Activated T-helper 2 cell treated with anti-CD3 and anti-CD28 coated beads, Interferon-gamma antibody, Interleukin-2, Interleukin-4, amounts not matched to agents 10 μg/mL and 5 μg/mL and 100 μg/mL, durations not matched to agents 14 hours and 24 hours and 36 hours (primary cell): ENCODE data around the gene NUDCD3. TPM values are rescaled to one million over a fixed set of nuclear protein-coding genes. Genes with fewer than 3 reads are reported as not detected.

Experiments used
- DNase-seq: peaks from one replicate; pipeline ENCODE4 v3.0.0; 2021; ENCODE audit warnings: low spot score
- H3K27ac Mint-ChIP-seq: one replicate; pipeline ENCODE4 v1.8.0; 2021; ENCODE audit warnings: mixed read lengths
- H3K27me3 Mint-ChIP-seq: one replicate; pipeline ENCODE4 v1.8.0; 2021; ENCODE audit warnings: low read depth, mixed read lengths
- H3K36me3 Mint-ChIP-seq: one replicate; pipeline ENCODE4 v1.8.0; 2021; ENCODE audit warnings: low read depth, mixed read lengths
- H3K4me1 Mint-ChIP-seq: one replicate; pipeline ENCODE4 v1.8.0; 2021; ENCODE audit warnings: low read depth, mixed read lengths
- H3K4me3 Mint-ChIP-seq: one replicate; pipeline ENCODE4 v1.8.0; 2021; ENCODE audit warnings: low read depth, mild to moderate bottlenecking, moderate library complexity, mixed read lengths
- H3K9me3 Mint-ChIP-seq: one replicate; pipeline ENCODE4 v1.8.0; 2021; ENCODE audit warnings: mixed read lengths
- intact Hi-C: fragments of 100-400 bp; cut with micrococcal nuclease; formaldehyde crosslinking; loops from one replicate; pipeline ENCODE4 v1.15.1; 2023
- total RNA-seq: library from RNA; stranded (reverse); gene quantifications from 2 replicates; pipeline ENCODE4 v1.2.3, GENCODE V29; 2022

NUDCD3 gene
- total RNA-seq, 1 donor from 2014 or later: 86.8 TPM

DNA sequence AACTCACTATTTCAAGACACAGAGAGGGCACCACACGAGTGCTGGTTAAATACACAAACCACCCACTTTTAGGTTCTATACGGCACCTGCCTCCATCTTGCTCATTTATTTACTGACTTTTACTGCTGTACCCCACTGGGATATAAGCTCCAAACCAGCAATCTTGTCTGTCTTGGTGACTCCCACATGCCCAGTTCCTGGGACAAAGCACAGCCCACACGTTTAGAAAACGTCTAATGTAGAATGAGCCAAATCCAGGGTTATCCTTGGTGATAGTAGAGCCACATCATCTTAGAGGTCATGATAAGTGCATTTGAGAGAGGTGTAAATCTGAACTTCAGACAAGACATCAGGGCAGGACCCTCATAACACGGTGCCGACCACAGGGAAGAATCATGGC, 73.5 kb downstream of the NUDCD3 start:
- Mint-ChIP-seq H3K36me3 (peaks cover 48% of the 10 kb centered on the region), H3K4me3 (no peak overlapping the region), H3K27me3 (no peaks in the 10 kb centered on the region), H3K27ac (no peak overlapping the region), H3K9me3 (peaks cover 5% of the 10 kb centered on the region), H3K4me1 (peaks cover 15% of the 10 kb centered on the region)
- intact Hi-C loops: loop anchor here (5.0 kb wide), 1 partner anchor 45 kb away; no protein-coding TSS in a partner anchor
- DNase-seq: no peak

DNA sequence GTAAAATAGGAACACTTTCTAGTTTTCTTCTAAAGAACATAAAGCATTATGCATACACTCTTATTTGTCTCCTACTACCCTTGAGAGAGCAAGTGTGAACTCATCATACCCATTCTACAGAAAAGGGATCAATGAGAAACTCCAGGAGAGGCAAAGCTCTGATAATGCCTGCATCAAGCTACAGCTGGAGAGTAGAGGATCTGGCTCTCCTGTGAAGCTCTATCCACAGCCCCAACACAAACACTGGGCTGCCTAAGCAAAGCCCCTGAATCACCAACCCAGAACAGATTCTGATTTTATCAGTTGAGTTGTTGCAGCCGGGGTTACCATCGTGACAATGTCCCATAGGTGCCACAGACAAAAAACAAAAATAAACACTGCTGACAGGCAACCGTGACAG, 74.9 kb downstream of the NUDCD3 start:
- peaks cover 15% of the 10 kb centered on the region for H3K9me3 Mint-ChIP-seq
- no peak overlapping the region for H3K4me3 Mint-ChIP-seq
- intact Hi-C loops: loop anchor here (5.0 kb wide), 1 partner anchor 47 kb away; no protein-coding TSS in a partner anchor
- peaks cover 53% of the 10 kb centered on the region for H3K36me3 Mint-ChIP-seq
- H3K27me3 Mint-ChIP-seq: no peaks in the 10 kb centered on the region
- H3K27ac Mint-ChIP-seq: peak overlapping the region; percentile 43
- peaks cover 15% of the 10 kb centered on the region for H3K4me1 Mint-ChIP-seq
- DNase-seq: no peak

DNA sequence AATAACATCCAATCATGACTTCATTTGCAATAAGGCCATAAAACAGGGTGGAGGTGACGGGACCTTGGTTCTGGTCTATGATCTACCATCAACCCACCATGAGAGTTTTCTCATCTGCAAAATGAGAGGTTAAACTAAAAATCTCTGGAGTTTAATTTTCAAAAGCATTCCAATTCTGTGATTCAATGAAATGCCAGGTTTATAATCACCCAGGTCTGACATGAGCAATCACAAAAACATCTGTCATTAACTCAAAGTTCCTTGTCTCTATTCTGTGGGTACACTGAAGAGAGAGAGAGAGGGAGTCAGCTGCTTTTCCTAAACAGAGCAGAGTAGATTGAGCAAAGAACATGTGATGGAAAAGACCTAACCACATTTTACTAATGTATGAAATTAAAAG, 75.4 kb downstream of the NUDCD3 start:
- Mint-ChIP-seq H3K4me1 (peaks cover 13% of the 10 kb centered on the region), H3K9me3 (peaks cover 17% of the 10 kb centered on the region), H3K27ac (peak overlapping the region; percentile 43), H3K27me3 (no peaks in the 10 kb centered on the region), H3K36me3 (peaks cover 53% of the 10 kb centered on the region), H3K4me3 (no peak overlapping the region)
- intact Hi-C loops: loop anchor here (5.0 kb wide), 1 partner anchor 47 kb away; no protein-coding TSS in a partner anchor
- DNase-seq: no peak

DNA sequence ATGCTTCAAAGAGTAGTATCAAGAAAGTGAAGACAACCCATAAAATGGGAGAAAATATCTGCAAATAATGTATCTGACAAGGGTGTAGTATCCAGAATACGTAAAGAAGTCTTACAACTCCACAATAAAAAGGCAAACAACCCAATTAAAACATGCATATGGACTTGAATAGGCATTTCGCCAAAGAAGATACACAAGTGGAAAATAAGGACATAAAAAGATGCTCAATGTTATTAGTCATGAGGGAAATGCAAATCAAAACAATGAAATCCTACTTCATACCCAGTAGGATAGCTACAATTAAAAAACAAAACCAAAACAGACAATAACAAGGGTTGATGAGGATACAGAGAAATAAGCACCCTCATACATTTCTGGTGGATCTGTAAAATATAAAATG, 79.2 kb downstream of the NUDCD3 start:
- Mint-ChIP-seq H3K4me1 (peaks cover 15% of the 10 kb centered on the region), H3K4me3 (no peak overlapping the region), H3K36me3 (peaks cover 56% of the 10 kb centered on the region), H3K9me3 (peaks cover 21% of the 10 kb centered on the region), H3K27ac (no peak overlapping the region), H3K27me3 (no peaks in the 10 kb centered on the region)
- DNase-seq: no peak
- intact Hi-C loops: no loop called here

DNA sequence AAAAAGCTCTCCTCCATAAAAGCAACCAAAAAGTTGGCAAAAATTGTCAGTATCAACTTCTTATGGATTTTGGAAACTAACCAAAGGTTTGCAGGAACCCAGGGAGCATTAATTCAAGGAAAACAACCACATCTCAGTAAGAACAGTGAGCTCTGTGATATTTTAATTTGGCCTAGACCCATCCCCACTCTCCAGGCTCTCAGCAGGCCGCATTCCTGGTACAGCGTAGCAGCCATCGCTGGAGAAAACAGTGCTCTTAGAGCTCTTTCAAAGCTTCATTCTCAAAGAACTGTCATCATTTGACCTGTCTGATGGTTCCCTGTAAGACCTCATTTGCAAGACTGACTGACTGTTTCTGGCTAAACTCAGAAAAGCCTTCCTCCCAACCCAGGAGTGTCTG, 81.9 kb downstream of the NUDCD3 start:
- no peak for DNase-seq
- intact Hi-C loops: no loop called here
- Mint-ChIP-seq H3K27me3 (no peaks in the 10 kb centered on the region), H3K4me3 (no peak overlapping the region), H3K36me3 (peaks cover 58% of the 10 kb centered on the region), H3K9me3 (peaks cover 21% of the 10 kb centered on the region), H3K4me1 (peaks cover 3% of the 10 kb centered on the region), H3K27ac (no peak overlapping the region)

DNA sequence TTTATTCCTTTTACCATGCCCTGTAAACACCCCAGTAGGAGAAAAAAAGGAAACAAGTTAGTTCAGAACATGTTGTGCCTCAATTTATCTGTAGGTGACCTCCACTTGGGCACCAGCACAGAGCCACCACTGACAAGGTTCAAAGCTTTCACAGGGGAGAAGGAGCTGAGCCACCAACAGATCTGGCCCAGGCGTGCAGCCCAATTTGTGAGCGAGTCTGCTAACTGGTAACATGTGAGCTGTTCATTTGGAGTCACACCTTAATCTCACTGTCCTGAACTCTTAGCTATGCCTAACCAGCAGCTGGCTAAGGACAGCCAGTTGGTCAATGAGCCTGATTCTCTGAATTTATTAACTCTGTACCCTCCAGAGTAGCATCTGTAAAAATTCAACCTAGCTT, 86.7 kb downstream of the NUDCD3 start:
- no peak overlapping the region for H3K27ac Mint-ChIP-seq
- DNase-seq: no peak
- intact Hi-C loops: no loop called here
- no peaks in the 10 kb centered on the region for H3K9me3 Mint-ChIP-seq
- peaks cover 3% of the 10 kb centered on the region for H3K4me1 Mint-ChIP-seq
- no peak overlapping the region for H3K4me3 Mint-ChIP-seq
- H3K27me3 Mint-ChIP-seq: no peaks in the 10 kb centered on the region
- peaks cover 28% of the 10 kb centered on the region for H3K36me3 Mint-ChIP-seq

DNA sequence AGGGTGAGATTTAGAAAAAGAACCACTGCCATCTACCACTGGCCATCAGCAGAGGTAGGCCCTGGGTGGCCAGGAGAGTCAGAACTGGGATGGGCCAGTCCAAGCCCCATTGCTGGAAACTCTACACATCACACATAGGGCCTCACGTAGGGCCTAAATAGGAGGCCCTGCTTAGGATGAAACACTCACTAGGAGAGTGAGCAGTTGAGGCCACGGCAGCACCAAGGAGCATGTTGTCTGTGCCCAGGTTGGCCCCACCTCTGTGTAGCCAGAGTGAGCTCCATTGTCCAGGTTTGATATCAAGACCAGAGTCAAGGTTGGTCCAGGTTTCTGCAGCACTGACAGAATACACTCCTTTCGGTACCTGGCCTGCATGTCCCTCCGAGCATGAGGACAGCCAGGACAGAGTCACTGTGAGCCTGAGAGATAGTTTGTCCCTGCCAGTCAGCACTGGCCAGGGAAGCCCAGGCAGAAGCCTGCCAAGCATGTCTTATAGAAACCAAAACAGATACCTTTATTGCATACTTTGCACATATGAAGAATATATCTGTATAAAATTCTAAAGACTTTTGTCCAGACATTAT, 87.2 kb downstream of the NUDCD3 start:
- H3K9me3 Mint-ChIP-seq: no peaks in the 10 kb centered on the region
- peaks cover 28% of the 10 kb centered on the region for H3K36me3 Mint-ChIP-seq
- no peak for DNase-seq
- no peaks in the 10 kb centered on the region for H3K27me3 Mint-ChIP-seq
- intact Hi-C loops: no loop called here
- peaks cover 3% of the 10 kb centered on the region for H3K4me1 Mint-ChIP-seq
- no peak overlapping the region for H3K4me3 Mint-ChIP-seq
- no peak overlapping the region for H3K27ac Mint-ChIP-seq

DNA sequence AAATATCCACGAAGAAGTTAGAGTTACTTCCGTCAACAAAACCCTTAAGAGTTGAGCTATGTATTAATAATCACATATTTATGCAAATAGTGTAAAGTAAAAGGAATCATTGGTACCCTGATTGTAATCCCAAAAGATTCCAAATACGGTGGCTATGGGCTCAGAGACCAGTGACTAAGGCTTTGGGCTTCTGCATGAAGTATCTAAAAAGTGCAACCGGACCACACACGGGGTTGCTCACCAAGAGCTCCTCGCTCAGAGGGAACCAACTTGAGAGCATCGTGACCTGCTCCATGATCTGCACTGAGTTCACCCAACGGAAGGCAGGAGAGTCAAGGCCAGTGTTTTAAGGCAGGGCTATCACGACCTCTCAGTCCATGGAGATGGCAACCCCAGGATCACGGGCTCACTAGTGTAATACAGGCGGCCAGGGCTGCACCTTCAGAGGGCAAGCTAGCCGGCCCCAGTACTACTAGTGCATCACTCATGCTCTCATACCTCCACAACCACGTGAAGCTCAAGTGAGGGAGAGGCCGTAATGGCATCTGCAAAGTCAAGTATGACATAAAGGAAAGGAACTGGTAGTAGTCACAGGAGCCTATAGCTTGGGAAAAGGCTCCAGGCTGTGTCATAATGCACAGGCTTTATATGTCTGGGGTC, 87.9 kb downstream of the NUDCD3 start:
- H3K27me3 Mint-ChIP-seq: no peaks in the 10 kb centered on the region
- no peak overlapping the region for H3K27ac Mint-ChIP-seq
- H3K4me3 Mint-ChIP-seq: no peak overlapping the region
- no peaks in the 10 kb centered on the region for H3K9me3 Mint-ChIP-seq
- H3K4me1 Mint-ChIP-seq: peaks cover 3% of the 10 kb centered on the region
- H3K36me3 Mint-ChIP-seq: peaks cover 28% of the 10 kb centered on the region
- no peak for DNase-seq
- intact Hi-C loops: no loop called here

DNA sequence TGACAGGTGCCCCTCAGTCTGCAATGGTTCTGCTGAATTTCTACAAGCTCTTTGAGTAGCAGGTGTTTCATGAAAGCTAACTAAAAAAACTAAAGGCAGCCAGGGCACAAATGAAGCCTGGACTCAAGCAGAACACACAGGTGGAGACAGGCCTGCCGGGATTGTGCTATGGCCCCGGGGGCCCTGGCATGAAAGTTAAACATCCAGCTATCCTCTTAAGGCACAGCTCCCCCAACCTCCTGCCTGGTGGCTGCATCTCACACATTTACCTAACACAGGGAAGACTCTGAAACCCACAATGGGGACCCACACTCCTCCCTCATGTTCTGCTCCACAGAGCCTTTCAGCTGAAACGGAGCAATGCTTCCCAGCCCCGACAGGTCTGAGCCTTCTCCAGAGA, 88.8 kb downstream of the NUDCD3 start:
- intact Hi-C loops: no loop called here
- Mint-ChIP-seq H3K4me3 (no peak overlapping the region), H3K27ac (no peak overlapping the region), H3K4me1 (peaks cover 3% of the 10 kb centered on the region), H3K36me3 (peaks cover 28% of the 10 kb centered on the region), H3K27me3 (no peaks in the 10 kb centered on the region), H3K9me3 (no peaks in the 10 kb centered on the region)
- DNase-seq: no peak

DNA sequence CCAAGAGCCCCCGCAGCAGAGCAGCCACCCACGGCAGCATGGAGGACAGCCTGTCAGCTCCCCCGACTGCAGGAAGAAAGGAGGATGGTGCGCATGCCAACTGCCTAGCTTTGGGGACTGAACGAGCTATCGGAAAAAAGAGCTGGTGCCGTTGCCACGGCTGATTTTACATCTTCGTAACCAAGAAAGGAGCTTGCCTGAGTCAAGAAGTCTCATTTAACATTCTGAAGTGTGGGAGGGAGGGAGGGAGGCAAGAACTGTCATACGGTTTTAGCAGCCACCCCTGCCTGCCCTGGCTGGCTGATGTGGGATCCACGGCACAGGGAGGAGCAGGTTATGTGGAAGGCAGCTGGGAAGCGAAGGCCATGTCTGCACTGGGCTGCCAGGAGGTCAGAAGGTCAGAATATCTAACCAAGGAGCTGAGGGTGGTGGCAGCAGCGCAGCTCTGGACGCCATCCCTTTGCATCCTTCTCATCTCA, 90.4 kb downstream of the NUDCD3 start:
- Mint-ChIP-seq H3K27ac (no peak overlapping the region), H3K9me3 (no peaks in the 10 kb centered on the region), H3K4me1 (no peaks in the 10 kb centered on the region), H3K4me3 (no peak overlapping the region), H3K36me3 (peaks cover 28% of the 10 kb centered on the region), H3K27me3 (no peaks in the 10 kb centered on the region)
- intact Hi-C loops: no loop called here
- DNase-seq: no peak

DNA sequence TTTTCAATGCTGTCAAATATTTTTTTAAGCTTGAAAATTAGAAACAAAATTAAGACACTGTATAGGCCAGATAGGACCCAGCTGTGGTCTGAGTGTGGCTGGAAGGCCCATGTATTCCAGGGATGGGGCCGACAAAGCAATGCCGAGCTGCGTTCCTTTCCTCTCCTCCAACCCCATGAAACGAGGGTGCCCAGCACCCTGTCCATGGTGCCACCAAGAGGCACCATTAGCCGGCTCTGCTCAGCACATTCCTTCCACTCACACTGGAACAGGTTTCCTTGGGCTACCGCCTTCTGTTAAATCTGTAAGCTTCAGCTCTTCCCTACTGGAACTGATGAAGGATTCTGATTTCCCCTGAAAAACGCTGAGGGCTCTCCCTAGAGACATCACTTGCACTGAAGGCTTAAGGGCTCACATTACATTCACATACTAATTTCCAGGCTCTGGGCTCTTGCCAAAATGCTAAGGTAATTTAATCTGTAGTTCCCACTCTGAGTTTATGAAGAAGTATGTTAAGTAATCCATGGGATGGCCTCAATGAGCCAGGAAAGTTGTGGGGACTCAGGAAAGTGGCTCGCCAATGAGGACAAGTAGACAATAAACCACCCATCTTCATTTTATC, 91.4 kb downstream of the NUDCD3 start:
- H3K9me3 Mint-ChIP-seq: no peaks in the 10 kb centered on the region
- no peak overlapping the region for H3K27ac Mint-ChIP-seq
- H3K36me3 Mint-ChIP-seq: peaks cover 24% of the 10 kb centered on the region
- no peaks in the 10 kb centered on the region for H3K27me3 Mint-ChIP-seq
- intact Hi-C loops: no loop called here
- no peak for DNase-seq
- H3K4me3 Mint-ChIP-seq: no peak overlapping the region
- no peaks in the 10 kb centered on the region for H3K4me1 Mint-ChIP-seq

DNA sequence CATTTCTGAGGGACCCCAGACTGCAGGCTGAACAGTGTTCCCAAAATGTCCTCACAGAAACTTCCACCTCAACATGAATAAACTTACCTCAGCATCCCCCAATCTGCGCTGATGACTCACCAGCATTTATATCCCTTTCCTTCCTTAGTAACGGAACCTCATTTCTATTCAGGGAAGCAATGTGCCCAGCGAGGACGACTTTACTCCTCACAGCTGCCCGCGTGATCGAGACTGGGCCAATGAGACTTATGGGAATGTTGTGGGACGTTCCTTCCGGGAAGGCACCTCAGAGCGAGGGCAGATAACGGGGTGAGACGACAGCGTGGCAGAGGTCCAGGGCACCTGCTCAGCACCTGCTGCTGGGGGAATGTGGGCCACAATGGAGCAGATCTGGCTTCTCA, 91.9 kb downstream of the NUDCD3 start:
- H3K27ac Mint-ChIP-seq: no peak overlapping the region
- no peaks in the 10 kb centered on the region for H3K9me3 Mint-ChIP-seq
- no peaks in the 10 kb centered on the region for H3K4me1 Mint-ChIP-seq
- H3K4me3 Mint-ChIP-seq: no peak overlapping the region
- intact Hi-C loops: no loop called here
- no peaks in the 10 kb centered on the region for H3K27me3 Mint-ChIP-seq
- H3K36me3 Mint-ChIP-seq: peaks cover 21% of the 10 kb centered on the region
- DNase-seq: no peak

DNA sequence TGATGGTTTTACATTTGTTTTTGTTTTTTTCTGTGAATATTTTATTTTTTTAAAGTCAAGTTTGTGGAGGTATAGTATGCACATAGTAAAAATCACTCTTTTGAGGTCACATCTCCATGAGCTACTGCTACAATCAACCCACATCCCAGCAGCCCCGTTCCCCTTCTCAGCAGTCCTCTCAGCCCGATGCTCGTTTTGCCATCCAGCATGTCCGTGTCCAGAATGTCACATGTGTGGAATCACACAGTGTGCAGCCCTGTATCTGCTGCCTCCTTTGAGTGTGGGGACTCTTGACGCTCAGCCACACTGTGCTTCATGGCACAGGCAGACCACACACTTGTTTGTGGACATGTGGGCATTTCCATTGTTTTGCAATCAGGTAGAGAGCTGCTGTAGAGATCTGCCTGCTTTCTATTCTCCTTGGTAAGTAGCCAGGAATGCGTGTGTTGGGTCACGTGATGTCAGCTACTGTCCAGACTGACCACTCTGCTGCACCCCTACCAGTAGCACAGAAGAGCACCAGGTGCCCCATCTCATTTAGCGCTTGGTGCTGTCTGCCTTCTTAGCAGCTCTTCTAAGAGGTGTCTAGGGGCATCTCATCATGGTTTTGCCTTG, 93.4 kb downstream of the NUDCD3 start:
- H3K4me1 Mint-ChIP-seq: no peaks in the 10 kb centered on the region
- H3K4me3 Mint-ChIP-seq: no peak overlapping the region
- intact Hi-C loops: no loop called here
- H3K9me3 Mint-ChIP-seq: no peaks in the 10 kb centered on the region
- no peak for DNase-seq
- H3K27me3 Mint-ChIP-seq: no peaks in the 10 kb centered on the region
- H3K27ac Mint-ChIP-seq: no peak overlapping the region
- H3K36me3 Mint-ChIP-seq: peaks cover 15% of the 10 kb centered on the region
